Germinal center (tissue), 1 donor: Measurements from ENCODE around the gene LONRF3.

Experiments
- DNase-seq: peaks from one replicate; pipeline ENCODE4 v3.0.0; 2012; ENCODE audit warnings: mixed read lengths, low spot score

LONRF3 gene

DNA sequence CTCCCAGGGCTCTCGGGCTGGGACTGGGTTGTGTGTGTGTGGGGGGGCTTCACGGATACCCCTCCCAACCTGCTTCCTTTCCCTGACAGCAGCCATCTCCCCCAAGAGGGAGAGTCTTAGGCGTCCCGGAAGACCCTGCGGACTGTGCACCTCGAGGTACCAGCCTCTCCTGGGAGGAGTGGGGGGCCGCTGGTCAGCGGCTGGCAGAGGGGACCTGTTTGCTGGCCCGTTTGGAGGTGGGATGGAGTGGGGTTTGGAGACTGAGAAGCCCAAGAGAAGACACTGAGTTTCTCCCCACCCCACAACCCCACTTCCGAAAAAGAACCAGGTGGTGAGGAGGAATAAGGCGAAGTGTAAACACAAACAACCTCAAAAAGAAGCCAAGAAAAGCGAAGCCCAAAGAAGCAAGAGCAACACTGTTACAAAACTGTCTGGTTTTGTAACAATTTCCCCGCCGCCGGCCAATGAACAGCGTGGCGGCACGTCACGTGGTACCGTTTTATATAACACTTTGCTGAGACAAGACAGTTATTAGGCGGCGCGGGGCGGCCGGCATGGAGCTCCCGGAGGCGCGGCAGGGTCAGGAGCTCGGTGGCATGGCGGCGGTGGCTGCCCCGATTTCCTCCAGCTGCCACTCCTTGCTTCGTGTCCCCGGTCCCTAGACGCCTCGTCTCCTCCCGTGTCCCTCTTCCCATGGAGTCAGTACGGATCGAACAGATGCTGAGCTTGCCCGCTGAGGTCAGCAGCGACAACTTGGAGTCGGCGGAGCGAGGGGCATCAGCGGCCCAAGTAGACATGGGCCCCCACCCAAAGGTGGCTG, at the start of gene LONRF3:
LONRF3 (plus strand) TSS at position 531 of the 820 bp plus-strand sequence; CDS start at position 694, 163 bp downstream.
- peak; percentile 64 for DNase-seq

DNA sequence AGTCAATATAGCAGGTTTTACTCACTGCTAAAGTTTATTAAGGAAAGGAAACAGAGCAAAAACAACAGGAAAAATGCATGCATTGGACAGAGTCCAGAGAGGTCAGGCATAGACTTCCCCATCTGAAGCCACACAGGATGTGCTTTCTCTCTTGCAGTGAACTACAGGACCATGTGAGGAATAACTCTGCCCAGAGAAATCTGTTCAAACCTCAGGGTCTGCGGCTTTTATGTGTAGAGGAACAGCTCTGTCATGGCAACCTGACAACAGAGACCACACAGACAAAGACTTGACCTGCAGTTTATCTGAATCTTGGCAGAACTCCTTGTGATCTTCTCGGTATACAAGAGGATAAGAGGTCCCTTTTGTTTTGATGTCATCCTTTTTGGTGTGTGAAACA, 46.3 kb upstream of the LONRF3 start:
- DNase-seq, result no peak

DNA sequence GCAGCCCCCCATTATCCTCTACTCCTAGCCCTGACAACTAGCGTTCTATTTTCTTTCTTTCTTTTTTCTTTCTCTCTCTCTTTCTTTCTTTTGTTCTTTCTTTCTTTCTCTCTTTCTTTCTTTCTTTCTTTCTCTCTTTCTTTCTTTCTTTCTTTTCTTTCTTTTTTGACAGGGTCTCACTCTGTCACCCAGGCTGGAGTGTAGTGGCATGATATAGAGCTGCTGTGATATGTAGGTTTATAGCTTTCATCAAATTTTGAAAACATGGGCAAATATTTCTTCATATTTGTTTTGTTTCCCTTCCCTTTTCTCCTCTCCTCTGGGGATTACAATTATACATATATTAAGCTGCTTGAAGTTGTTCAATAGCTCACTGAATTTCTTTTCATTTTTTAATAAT, 39.1 kb upstream of the LONRF3 start:
- no peak for DNase-seq

DNA sequence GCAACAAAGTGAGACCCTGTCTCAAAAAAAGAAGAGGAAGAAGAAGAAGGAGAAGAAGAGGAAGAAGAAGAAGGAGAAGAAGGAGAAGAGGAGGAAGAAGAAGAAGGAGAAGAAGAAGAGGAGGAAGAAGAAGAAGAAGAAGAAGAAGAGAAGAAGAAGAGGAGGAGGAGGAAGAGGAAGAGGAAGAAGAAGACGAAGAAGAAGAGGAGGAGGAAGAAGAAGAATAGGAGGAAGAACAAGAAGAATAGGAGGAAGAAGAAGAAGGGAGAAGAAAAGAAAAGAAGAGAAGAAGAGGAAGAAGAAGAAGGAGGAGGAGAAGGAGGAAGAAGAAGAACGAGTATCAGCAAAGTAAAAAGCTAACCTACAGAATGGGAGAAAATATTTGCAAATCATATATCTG, 33.3 kb upstream of the LONRF3 start:
- no peak for DNase-seq

DNA sequence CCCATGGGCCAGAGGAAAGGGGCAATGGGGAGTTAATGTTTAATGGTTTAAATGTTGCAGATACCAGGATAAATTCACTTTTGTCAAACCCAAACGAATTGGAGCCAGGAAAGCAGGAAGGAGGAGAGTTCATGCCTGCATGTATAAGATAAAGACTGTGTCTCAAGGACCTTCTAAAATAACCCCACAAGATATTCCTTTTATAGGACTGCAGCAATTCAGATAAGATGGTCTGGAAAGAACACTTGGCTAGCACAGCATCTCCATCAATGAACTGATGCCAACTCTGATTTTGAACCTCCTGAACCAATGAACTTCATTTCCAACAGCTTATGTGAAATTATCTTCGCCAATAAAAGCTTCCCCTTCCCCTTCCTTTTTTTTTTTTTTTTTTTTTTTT, 31.3 kb upstream of the LONRF3 start:
- no peak for DNase-seq

DNA sequence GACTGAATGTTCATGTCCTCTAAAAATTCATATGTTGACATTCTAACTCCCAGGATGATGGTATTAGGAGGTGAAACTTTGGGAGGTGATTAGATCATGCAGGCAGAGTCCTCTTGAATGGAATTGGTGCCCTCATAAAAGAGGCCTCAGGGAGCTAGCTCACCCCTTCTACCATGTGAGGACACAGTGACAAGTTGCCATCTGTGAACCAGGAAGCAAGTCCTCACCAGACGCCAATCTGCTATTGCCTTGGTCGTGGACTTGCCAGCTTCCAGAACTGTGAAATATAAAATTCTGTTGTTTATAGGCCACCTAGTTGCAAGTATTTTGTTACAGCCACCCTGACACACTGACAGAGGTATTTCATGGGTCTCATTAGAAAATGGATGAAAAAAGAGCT, 28.5 kb upstream of the LONRF3 start:
- no peak for DNase-seq

DNA sequence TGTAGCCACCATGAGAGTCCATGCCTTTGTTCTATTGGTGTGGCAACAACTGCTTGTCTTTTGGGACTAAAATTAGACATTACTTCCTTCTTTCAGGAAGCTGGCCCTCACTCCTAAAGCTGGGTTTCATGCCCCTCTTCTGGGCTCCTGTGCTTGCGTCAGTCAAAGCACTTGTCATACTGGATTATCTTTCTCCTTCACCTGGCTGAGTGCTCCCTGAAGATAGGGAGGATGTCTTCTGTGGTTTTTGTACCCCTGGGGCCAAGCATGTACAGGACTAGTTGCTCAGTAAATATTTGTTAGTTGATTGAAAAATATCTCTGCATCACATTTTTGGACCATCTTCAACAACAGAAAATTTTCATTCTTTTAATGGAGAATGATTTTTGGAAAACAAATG, 26.1 kb upstream of the LONRF3 start:
- no peak for DNase-seq

DNA sequence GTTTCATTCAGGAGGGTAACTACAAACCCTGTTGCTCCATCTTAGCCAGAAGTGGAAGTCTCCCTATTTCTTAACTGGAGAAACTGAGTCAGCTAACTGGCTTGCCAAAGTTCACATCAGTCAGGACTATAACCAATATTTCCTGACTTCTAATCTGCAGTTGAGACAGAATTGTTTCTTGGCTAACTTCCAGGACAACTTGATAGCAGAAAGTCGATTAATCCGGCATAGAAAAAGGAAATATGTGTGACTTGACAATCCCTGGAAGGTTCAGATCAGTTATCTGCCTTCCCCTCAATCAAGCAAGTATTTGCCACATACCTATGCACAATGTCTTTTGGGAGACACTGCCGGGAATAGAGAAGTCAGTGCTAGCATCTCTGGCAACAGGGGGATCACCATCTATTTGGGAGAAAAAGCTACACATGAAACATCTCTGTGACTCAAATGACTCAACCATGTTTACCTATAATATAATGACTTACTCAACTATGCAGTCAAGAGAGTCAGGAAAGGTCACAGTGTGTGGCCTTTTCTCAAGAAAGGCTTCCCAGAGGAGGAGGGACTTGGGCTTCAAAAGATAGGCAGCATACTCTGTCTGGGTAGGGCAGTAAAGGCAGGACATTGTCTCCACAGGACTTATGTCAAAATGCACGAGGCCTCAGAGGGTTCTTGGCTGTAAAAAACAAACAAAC, 12.4 kb upstream of the LONRF3 start:
- DNase-seq, result no peak

DNA sequence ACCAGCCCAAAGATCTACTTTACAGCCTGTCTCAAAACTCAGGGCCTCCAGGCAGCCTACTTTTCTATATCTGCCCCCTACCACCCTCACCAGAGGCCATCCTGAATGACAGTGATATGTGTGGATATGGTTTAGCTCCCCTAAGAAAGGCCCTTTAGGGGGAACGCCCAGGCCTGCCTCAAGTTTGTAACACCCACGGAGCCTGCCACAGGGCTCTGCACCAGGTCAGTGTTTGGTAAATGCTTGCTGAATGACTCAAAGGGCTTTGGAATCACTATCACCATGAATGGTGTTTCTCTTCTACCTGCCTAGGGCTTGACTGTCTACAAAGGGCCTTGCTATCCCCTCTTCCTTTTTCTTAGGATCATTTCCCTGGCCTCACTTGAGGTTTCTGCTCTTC, 11.3 kb upstream of the LONRF3 start:
- no peak for DNase-seq

DNA sequence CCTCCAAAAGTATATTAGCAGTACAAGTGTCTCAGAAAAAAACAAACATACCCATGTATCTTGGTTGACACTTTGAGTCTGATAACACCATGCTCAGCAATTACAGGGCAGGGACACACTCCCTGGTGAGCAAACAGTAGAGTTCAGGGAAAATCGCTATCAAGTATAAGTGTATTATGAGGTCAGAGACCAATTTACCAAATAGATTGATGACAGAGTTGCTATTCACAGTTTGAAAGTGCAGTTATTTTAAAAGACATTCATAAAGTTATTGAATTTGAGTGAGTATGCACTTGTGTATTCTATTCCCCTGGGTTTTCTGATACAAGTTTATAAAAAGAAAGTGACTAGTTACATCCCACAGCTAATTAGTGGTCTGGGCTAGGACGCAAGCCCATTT, 10.2 kb upstream of the LONRF3 start:
- DNase-seq, result no peak

DNA sequence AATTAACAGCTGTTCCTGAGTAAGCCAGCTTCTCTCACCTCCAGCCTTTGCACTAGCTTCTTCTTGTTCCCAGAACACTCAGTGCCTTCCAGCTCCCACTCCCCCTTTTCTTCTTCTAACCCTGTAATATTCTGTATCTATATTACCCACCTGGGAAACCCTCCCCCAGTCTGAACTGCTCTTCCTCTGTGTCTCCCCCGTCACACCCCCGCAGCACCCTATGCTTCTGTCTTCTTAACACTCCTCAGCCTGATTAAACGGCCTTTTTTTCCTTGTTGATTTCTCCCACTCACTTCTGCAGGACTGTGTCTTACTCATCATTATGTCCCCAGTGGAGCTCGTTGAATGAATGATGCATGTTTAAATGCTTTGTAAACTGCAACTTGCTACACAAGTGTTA, 9.0 kb upstream of the LONRF3 start:
- no peak for DNase-seq

DNA sequence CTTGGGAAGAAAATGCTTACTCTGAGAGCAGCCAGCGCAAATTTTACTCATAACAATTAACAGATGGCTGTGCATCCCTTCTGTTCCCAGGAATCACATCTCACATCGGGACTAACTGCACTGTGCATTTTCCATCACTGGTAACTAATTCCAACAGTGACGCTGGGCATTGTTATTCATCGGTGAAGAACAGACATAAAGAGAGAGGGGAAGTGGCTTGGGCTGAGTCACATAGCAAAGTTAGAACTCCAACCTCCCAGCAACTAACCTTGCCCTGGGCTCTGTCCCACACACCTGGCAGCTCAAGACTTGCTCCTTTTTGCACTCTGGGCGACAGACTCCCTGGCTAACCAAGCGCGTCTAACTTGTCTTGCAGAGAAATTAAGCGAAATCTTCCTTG, 6.4 kb upstream of the LONRF3 start:
- DNase-seq, result no peak

DNA sequence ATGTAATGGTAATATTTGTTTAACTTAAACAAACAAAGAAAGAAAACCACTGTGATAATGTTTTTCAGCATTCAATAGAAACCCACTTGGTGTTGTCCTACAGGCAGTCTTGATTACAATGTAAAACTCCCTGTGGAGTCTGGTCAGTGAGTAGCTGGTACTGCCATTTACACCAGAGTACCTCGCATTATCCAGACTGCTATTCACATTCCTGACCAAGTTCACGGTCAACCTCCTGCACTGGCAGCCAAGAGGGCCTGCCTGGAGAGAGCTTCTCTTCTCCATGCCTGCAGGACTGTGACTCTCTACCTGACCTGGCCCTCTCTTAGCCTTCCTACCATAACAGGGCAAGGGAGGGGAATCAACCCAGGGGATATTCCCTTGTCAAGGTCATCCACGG, 2.9 kb upstream of the LONRF3 start:
- DNase-seq, result no peak

DNA sequence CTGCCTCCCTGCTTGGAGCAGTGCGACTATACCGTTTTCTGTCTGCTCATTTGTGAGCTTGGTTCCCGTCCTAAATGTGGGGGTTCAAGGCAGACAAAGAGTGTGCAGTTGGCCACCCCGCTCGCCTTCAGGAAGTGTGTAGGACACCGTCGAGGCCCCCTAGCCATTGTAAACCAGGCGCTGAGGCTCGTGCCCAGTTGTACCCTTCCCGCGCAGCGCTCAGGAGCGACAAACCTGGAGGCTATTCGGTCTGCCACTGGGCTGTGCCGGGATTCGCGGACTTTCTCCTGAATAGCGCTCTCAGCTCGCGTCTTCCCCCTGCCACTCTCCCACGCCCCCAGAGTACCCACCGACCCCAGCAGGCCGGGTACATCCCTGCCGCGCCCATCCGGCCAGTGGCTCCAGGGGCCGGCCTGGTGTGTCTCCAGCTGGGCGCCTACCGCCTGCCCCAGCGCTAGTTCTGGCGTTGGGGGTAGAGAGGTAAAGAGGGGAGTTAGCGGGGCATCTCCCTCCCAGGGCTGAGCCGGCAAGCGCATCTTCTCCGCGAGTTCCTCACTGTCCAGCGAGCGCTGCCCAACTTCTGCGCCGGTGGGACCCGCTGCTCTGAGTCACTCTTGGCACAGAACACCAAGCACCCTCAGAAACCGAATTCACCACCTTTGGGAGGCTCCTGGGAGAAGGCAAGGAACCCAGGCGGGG, 880 bp upstream of the LONRF3 start:
- no peak for DNase-seq

DNA sequence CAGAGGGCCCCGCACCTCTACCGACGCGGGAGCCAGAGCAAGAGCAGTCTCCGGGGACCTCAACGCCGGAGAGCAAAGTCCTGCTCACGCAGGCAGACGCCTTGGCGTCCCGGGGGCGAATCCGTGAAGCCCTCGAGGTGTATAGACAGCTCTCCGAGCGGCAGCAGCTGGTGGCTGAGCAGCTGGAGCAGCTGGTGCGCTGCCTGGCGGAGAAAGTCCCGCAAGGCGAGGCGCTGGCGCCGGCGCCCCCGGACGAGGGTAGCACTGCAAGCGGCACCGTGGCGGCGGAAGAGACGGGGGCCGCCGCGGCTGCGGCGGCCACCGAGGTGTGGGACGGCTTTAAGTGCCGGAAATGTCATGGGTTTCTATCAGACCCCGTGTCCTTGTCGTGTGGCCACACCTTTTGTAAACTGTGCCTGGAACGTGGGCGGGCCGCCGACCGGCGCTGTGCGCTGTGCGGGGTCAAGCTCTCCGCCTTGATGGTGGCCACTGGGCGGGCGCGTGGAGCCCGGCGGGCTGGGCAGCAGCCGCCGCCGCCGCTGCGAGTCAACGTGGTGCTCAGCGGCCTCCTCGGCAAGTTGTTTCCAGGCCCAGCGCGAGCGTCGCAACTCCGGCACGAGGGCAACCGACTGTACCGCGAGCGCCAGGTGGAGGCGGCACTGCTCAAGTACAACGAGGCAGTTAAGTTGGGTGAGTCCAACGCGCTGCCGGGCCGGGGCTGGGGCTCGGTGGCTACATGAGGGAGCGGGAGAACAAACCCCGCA, 672 bp downstream of the LONRF3 start:
- peak; percentile 55 for DNase-seq

DNA sequence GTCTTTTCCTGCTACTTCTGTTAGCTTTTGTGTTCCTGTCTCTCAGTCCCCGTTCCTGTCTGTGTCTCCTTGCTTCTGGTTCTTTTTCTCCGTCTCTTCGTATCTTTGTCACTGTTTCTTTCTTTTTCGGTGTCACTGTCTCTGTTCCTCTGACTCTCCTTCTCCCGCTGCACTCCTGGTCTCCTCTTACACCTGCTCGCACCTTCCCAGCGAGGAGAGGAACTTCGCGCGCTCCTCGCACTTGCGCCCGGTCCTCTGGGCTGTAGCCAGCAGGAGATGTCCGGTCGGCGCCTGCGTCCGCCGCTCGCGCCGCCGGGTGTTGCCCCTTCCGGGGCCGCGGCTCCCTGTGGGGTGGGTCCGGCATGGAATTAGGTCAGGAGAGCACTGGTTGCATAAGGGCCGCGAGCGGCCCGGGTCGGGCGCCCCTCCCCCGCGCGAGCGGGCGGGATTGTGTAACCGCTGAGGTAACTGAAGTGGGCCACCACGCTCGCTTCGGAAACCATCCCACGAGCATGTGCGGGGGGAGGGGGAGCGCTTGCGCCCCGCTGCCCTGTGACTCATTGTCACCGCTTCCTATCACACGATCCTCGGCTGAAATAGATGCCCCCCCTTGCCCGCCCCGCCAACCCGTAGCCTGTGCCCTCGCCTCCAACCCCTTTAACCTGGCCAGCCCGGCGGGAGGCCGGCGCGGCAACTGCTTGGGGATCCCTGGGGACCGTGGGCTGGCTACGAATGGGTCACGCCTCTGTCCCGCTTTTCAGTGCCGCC, 1.6 kb downstream of the LONRF3 start:
- DNase-seq, result peak; percentile 8

DNA sequence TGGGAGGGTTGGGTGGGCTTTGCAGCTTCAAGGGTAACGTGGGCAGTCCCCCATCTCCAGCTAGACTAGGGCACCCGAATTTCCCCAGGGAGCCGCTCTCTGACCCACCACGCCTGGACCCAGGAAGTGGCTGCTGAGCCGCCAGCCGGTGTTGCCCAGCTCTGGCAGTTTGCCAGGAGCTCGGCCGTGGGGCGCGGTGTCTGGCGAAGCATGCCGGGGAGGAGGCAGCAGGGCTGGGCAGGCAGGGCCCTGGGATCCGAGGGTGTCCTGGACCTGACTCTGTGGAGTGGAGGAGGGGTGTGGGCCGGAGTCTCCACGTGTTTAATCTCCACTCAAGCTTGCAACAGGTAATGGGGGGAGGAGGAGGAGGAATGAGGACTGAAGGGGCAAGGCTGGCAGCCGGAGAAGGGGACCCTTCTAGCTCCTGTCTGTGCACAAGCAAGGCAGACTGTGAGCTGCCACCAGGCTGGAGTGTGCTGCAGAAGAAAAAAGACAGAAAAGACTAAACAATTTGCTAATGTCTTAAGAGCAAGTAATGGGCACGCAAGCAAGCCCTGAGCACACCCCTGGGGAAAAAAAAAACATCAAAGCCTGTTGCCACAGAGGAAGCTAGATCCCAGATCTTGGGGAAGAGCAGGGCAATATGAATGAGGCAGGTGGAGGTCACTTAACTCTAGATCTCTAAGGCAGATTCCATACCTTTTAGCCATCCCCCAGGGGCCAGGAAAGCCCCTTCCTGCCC, 2.4 kb downstream of the LONRF3 start:
- DNase-seq, result no peak

DNA sequence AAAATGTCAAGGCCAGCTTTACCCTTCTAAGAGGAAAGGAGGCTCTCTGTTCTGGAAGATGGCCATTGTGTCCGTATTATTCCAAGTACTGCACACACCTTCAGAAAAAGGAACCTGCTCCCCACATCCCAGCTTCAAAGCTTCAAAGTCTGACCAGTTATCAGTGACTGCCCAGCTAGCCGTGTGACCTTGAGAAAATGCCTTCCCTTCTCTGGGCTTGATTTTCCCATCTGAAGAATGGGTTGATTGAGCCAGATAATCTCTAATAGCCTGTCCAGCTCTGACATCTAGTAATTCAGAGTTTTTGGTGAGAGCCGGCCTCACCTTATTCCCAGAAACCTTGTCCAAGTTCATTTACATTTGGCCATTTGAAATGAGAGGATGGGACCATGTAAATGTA, 3.0 kb downstream of the LONRF3 start:
- DNase-seq, result no peak

DNA sequence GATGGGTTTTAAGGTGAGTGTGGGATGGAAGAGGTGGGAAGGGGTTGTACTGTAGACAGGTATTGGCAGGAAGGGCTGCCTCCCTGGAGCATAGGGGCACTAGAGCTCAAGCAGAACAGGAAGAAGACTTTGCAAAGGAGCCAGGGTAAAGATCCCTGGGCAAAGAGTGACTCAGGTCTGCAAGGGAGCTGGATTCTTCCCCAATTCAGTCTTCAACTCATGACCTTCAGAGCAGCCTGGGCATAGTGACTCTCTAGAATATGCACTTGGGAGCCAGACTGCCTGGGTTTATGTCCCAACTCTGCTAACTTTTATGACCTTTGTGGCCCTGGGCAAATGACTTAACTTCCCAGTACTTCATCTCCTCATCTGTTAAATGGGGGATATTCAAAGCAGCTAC, 4.0 kb downstream of the LONRF3 start:
- no peak for DNase-seq

DNA sequence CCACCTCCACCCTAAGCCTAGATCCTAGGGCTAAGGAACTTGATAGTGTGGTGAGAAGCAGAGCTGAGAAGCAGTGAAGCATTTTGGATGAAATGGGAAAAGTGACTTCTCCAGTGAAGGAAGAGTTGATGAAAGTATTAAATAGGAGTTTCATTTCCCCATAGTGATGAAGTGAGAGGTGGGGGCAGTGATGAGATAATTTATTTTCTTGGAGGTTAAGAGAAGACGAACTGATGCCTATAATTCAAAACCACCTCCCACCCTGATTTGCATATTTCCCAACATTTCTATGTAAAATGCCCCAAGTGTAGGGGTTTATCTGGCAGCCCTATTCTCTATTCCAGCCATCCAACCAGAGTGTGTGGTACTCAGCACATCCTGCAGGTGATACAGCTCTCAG, 6.3 kb downstream of the LONRF3 start:
- no peak for DNase-seq

DNA sequence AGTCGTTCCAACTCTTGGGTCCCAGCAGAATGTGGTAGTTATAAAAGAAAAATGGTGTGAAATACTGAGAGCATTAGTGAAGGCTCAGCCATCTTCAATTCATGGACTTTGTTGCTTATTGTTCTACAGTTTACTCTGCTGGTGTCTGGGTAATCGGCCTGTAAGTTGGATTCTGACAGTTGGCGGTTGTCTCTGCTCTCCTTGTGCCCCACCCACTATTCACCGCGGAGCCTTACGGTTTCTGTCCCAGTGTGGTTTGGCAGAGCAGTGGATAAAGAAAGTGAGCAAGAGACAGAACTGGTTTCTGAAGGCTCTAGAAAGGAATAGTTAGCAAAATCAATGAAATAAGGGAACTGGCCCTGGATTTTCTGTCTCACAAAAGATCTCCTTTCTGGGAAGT, 9.1 kb downstream of the LONRF3 start:
- no peak for DNase-seq
